Astrocyte (in vitro differentiated cells and primary cell): Measurements from ENCODE around the gene PCBP3. TPM values are rescaled to one million over a fixed set of nuclear protein-coding genes. Genes with fewer than 3 reads are reported as not detected.

Source experiments
- DNase-seq: peaks from one replicate; pipeline ENCODE4 v3.0.0-alpha.2; 2010; ENCODE audit warnings: low read depth
- FAIRE-seq: peaks from 2 replicates; lab custom pipeline; 2011; peaks lifted over from hg19 to GRCh38; lab: Jason Lieb, UNC
- H2AFZ ChIP-seq: 2 replicates; pipeline ENCODE4 v1.6.0; 2012; ENCODE audit warnings: low read depth, low read length, inconsistent platforms
- H3K27ac ChIP-seq: 2 replicates; pipeline ENCODE4 v1.5.1; 2011; ENCODE audit warnings: low read depth, low read length, inconsistent platforms
- H3K27me3 ChIP-seq: 2 replicates; pipeline ENCODE4 v1.6.0; 2011; ENCODE audit warnings: low read length, inconsistent platforms; ENCODE audit not compliant: insufficient read depth
- H3K36me3 ChIP-seq: 2 replicates; pipeline ENCODE4 v1.5.1; 2011; ENCODE audit warnings: low read length, inconsistent platforms; ENCODE audit not compliant: insufficient read depth
- H3K4me1 ChIP-seq: 2 replicates; pipeline ENCODE4 v1.5.1; 2011; ENCODE audit warnings: low read length, inconsistent platforms; ENCODE audit not compliant: insufficient read depth
- H3K4me2 ChIP-seq: 2 replicates; pipeline ENCODE4 v1.6.0; 2012; ENCODE audit warnings: low read length, inconsistent platforms
- H3K4me3 ChIP-seq: 2 replicates; pipeline ENCODE4 v1.5.1; 2011; ENCODE audit warnings: low read depth, mild to moderate bottlenecking, low read length, inconsistent platforms; ENCODE audit not compliant: insufficient read depth
- H3K79me2 ChIP-seq: 2 replicates; pipeline ENCODE4 v1.6.0; 2012; ENCODE audit warnings: mild to moderate bottlenecking, low read length, inconsistent platforms; ENCODE audit not compliant: insufficient read depth
- H3K9ac ChIP-seq: 2 replicates; pipeline ENCODE4 v1.6.0; 2012; ENCODE audit warnings: mild to moderate bottlenecking, low read length, inconsistent platforms
- H3K9me3 ChIP-seq: 2 replicates; pipeline ENCODE4 v1.5.1; 2012; ENCODE audit warnings: low read depth, mild to moderate bottlenecking, low read length, inconsistent platforms; ENCODE audit not compliant: insufficient read depth
- H4K20me1 ChIP-seq: 2 replicates; pipeline ENCODE4 v1.6.0; 2012; ENCODE audit warnings: low read length, inconsistent platforms; ENCODE audit not compliant: insufficient read depth
- H3K27ac Mint-ChIP-seq: one replicate; pipeline ENCODE4 v1.8.0; 2021; ENCODE audit warnings: mild to moderate bottlenecking, mixed read lengths; ENCODE audit not compliant: unreplicated experiment
- H3K27me3 Mint-ChIP-seq: one replicate; pipeline ENCODE4 v1.8.0; 2021; ENCODE audit warnings: low read depth, mixed read lengths; ENCODE audit not compliant: unreplicated experiment
- H3K36me3 Mint-ChIP-seq: one replicate; pipeline ENCODE4 v1.8.0; 2021; ENCODE audit warnings: low read depth, mixed read lengths; ENCODE audit not compliant: unreplicated experiment
- H3K4me1 Mint-ChIP-seq: one replicate; pipeline ENCODE4 v1.8.0; 2021; ENCODE audit warnings: low read depth, mixed read lengths; ENCODE audit not compliant: unreplicated experiment
- H3K4me3 Mint-ChIP-seq: one replicate; pipeline ENCODE4 v1.8.0; 2021; ENCODE audit warnings: mild to moderate bottlenecking, moderate library complexity, mixed read lengths; ENCODE audit not compliant: unreplicated experiment
- H3K9me3 Mint-ChIP-seq: one replicate; pipeline ENCODE4 v1.8.0; 2021; ENCODE audit warnings: mild to moderate bottlenecking, mixed read lengths; ENCODE audit not compliant: unreplicated experiment
- EZH2 ChIP-seq: IDR thresholded peaks from 2 replicates; pipeline ENCODE4 v1.6.1; 2012; ENCODE audit warnings: mild to moderate bottlenecking, low read length, inconsistent platforms; ENCODE audit not compliant: insufficient read depth
- total RNA-seq: library from RNA; stranded (reverse); gene quantifications from 2 replicates; pipeline ENCODE4 v1.2.1, GENCODE V29; 2021
- TF ChIP-seq, protein P1 (sequence below): IDR thresholded peaks from 2 replicates; pipeline ENCODE4 v1.5.1; 2011; ENCODE audit warnings: low read depth, mild to moderate bottlenecking, inconsistent platforms, low read length, moderate library complexity; ENCODE audit not compliant: insufficient read depth

PCBP3 gene
- total RNA-seq, 1 donor from 2014 or later = 1.8 TPM

DNA sequence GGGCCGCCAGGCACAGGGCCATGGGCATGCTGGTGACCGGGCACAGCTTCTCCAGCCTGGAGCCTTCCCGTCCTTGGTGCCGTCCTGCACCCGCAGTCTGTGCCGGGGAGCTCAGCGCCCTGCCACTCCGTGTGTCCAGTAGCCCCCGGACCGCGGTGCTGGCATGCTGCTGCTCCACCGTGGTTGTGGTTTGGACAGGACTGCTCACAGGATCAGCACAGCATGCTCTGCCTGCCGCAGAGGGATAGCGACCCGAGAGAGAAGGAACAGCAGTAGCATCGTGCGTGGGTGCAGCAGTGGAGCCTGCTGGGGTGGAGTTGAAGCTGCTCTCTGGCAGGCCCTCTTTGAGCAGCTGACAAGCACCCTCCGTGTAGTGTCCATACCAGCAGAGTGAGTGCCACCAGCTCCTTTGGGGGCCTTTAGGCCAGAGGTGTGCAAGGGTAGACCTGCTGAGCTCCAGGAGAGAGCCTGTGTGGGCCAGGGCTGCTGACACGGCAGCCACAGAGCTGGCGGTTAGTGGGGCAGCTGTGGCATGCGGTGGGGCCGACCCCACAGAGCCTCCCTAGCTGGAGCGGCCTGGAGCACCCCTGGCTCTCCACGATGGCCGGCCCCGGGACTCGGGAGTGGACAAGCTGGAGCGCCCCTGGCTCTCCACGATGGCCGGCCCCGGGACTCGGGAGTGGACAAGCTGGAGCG, 6.4 kb upstream of the PCBP3 start:
- H2AFZ ChIP-seq = no peak overlapping the region
- H3K9ac ChIP-seq = no peak overlapping the region
- Mint-ChIP-seq H3K27me3 (peaks cover 11% of the 10 kb centered on the region), H3K27ac (no peak overlapping the region), H3K36me3 (peaks cover 1% of the 10 kb centered on the region), H3K4me1 (no peaks in the 10 kb centered on the region), H3K9me3 (peaks cover under 1% of the 10 kb centered on the region), H3K4me3 (no peak overlapping the region)
- no peak for FAIRE-seq
- H3K9me3 ChIP-seq = peaks cover 8% of the 10 kb centered on the region
- H3K36me3 ChIP-seq = no peaks in the 10 kb centered on the region
- H3K27me3 ChIP-seq = no peaks in the 10 kb centered on the region
- DNase-seq = no peak
- no peak overlapping the region for H3K27ac ChIP-seq
- H3K4me2 ChIP-seq = no peak overlapping the region
- no peaks in the 10 kb centered on the region for H4K20me1 ChIP-seq
- TF ChIP-seq, protein P1, sequence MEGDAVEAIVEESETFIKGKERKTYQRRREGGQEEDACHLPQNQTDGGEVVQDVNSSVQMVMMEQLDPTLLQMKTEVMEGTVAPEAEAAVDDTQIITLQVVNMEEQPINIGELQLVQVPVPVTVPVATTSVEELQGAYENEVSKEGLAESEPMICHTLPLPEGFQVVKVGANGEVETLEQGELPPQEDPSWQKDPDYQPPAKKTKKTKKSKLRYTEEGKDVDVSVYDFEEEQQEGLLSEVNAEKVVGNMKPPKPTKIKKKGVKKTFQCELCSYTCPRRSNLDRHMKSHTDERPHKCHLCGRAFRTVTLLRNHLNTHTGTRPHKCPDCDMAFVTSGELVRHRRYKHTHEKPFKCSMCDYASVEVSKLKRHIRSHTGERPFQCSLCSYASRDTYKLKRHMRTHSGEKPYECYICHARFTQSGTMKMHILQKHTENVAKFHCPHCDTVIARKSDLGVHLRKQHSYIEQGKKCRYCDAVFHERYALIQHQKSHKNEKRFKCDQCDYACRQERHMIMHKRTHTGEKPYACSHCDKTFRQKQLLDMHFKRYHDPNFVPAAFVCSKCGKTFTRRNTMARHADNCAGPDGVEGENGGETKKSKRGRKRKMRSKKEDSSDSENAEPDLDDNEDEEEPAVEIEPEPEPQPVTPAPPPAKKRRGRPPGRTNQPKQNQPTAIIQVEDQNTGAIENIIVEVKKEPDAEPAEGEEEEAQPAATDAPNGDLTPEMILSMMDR = no peak
- TF ChIP-seq EZH2 = no peak
- no peak overlapping the region for H3K4me3 ChIP-seq
- H3K79me2 ChIP-seq = no peaks in the 10 kb centered on the region
- H3K4me1 ChIP-seq = peaks cover 8% of the 10 kb centered on the region

DNA sequence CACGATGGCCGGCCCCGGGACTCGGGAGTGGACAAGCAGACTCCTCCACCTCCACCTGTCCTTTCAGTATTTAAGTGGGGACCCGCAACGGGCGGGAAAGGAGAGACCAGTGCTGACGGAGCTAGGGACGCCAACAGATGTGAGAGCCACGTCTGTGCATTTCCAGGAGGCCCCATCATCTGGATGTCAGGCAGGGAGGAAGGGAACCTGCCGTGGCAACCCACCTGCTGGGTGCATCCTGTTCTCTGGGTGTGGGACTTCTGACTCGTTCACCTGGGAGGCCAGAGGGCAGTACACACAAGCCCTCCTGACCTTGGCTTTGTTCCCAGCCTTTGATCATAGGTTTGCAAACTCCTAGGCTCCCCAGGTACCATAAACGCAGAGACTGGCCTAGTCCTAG, 5.6 kb upstream of the PCBP3 start:
- no peak for FAIRE-seq
- peaks cover 10% of the 10 kb centered on the region for H3K27me3 Mint-ChIP-seq

More for the DNA sequence above, 5.6 kb upstream of the PCBP3 start:
- H4K20me1 ChIP-seq = no peaks in the 10 kb centered on the region
- no peaks in the 10 kb centered on the region for H3K79me2 ChIP-seq
- no peak overlapping the region for H3K4me2 ChIP-seq
- Mint-ChIP-seq H3K4me1 (no peaks in the 10 kb centered on the region), H3K4me3 (no peak overlapping the region), H3K9me3 (no peaks in the 10 kb centered on the region), H3K27ac (no peak overlapping the region), H3K36me3 (peaks cover 1% of the 10 kb centered on the region)
- peaks cover 8% of the 10 kb centered on the region for H3K4me1 ChIP-seq
- H2AFZ ChIP-seq = no peak overlapping the region
- TF ChIP-seq, protein P1 = no peak
- no peak for TF ChIP-seq EZH2
- H3K9ac ChIP-seq = no peak overlapping the region
- no peak overlapping the region for H3K4me3 ChIP-seq
- no peak overlapping the region for H3K27ac ChIP-seq
- no peaks in the 10 kb centered on the region for H3K27me3 ChIP-seq
- no peaks in the 10 kb centered on the region for H3K36me3 ChIP-seq
- peaks cover 8% of the 10 kb centered on the region for H3K9me3 ChIP-seq
- DNase-seq = no peak
